Glutamatergic neuron (in vitro differentiated cells): ENCODE data around the gene PRKG1. TPM values are rescaled to one million over a fixed set of nuclear protein-coding genes. Genes with fewer than 3 reads are reported as not detected.

Experiments used
- DNase-seq: peaks from one replicate; pipeline ENCODE4 v3.0.0; 2022
- H3K27ac Mint-ChIP-seq: one replicate; pipeline ENCODE4 v1.8.0; 2020; ENCODE audit warnings: mild to moderate bottlenecking, mixed read lengths, inconsistent platforms; ENCODE audit not compliant: unreplicated experiment
- H3K27me3 Mint-ChIP-seq: one replicate; pipeline ENCODE4 v1.8.0; 2020; ENCODE audit warnings: mild to moderate bottlenecking, moderate library complexity, mixed read lengths, inconsistent platforms; ENCODE audit not compliant: unreplicated experiment
- H3K36me3 Mint-ChIP-seq: one replicate; pipeline ENCODE4 v1.8.0; 2020; ENCODE audit warnings: mild to moderate bottlenecking, mixed read lengths, inconsistent platforms; ENCODE audit not compliant: unreplicated experiment
- H3K4me1 Mint-ChIP-seq: one replicate; pipeline ENCODE4 v1.8.0; 2020; ENCODE audit warnings: mild to moderate bottlenecking, low read depth, mixed read lengths, inconsistent platforms; ENCODE audit not compliant: unreplicated experiment
- H3K4me3 Mint-ChIP-seq: one replicate; pipeline ENCODE4 v1.8.0; 2020; ENCODE audit warnings: mild to moderate bottlenecking, mixed read lengths, inconsistent platforms; ENCODE audit not compliant: unreplicated experiment
- H3K9me3 Mint-ChIP-seq: one replicate; pipeline ENCODE4 v1.8.0; 2020; ENCODE audit warnings: mild to moderate bottlenecking, moderate library complexity, mixed read lengths, inconsistent platforms; ENCODE audit not compliant: unreplicated experiment
- CTCF ChIP-seq: fragments of 200-600 bp; sonication (generic); IDR thresholded peaks from one replicate; pipeline ENCODE4 v1.5.0; 2021; ENCODE audit not compliant: partially characterized antibody, unreplicated experiment
- total RNA-seq: library from RNA; stranded (reverse); fragmentation: NEBNext Ultra II Directional; extraction: Animal tissue kit (Norgen Biotek cat#: 25700); gene quantifications from one replicate; pipeline ENCODE4 v1.2.1, GENCODE V29; 2021; ENCODE audit not compliant: unreplicated experiment

PRKG1 gene
- total RNA-seq, 1 donor from 2014 or later, result 52.7 TPM

GRCh38 chr10:51950996-51951555 is 876.8 kb downstream of the PRKG1 start:
- Mint-ChIP-seq H3K27me3 (no peaks in the 10 kb centered on the region), H3K36me3 (peaks cover 2% of the 10 kb centered on the region)

DNA sequence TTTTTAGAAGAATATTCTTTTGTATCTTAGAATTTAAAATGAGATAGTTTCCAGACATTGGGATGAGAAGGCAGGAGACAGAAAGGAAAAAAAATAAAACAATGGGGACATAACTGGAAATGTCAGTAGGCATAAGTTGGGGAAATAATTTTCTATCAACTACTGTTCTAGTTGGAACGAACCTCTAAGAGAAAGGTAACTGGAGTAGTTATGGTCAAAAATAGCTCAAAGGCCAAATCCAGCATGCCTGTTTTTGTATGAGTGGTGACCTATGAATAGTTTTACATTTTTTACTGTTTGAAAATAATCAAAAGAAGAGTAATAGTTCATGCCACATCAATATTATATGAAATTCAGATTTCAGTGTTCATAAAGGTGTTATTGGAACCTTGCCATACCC is 877.3 kb downstream of the PRKG1 start:
- Mint-ChIP-seq H3K4me1 (peaks cover 6% of the 10 kb centered on the region), H3K4me3 (no peak overlapping the region), H3K9me3 (no peaks in the 10 kb centered on the region), H3K27ac (no peak overlapping the region), H3K36me3 (no peaks in the 10 kb centered on the region), H3K27me3 (no peaks in the 10 kb centered on the region)
- no peak for TF ChIP-seq CTCF
- no peak for DNase-seq

More at GRCh38 chr10:51950996-51951555, 876.8 kb downstream of the PRKG1 start:
- no peak for DNase-seq
- no peak for TF ChIP-seq CTCF
- H3K4me1 Mint-ChIP-seq, result peaks cover 6% of the 10 kb centered on the region
- no peak overlapping the region for H3K4me3 Mint-ChIP-seq
- H3K27ac Mint-ChIP-seq, result no peak overlapping the region
- no peaks in the 10 kb centered on the region for H3K9me3 Mint-ChIP-seq

- Mint-ChIP-seq H3K36me3 (no peaks in the 10 kb centered on the region), H3K9me3 (no peaks in the 10 kb centered on the region), H3K4me1 (peaks cover 6% of the 10 kb centered on the region), H3K4me3 (no peak overlapping the region), H3K27ac (no peak overlapping the region), H3K27me3 (no peaks in the 10 kb centered on the region)
- DNase-seq, result no peak
- no peak for TF ChIP-seq CTCF
These were observed 877.8 kb downstream of the PRKG1 start for GRCh38 chr10:51952056-51952455.

DNA sequence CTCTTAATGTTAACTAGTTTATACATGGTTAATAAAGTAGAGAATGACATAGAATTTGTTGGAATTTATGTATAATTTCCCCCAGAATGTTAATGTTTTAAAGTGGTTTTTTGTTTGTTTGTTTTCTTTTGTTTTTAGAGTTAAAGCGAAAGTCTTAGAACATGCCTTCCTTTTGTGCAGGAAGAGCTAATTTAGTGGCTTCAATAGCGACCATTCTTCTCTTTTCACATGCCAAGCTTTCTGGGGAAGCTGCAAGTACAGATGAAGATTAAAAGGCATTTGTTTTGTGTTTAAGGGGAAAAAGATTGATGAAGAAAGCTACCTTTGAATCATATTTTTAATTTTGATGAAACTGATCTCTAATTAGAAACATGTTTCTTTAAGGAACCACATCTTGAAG is 881.4 kb downstream of the PRKG1 start:
- no peak overlapping the region for H3K27ac Mint-ChIP-seq

More for the DNA sequence above, 881.4 kb downstream of the PRKG1 start:
- no peaks in the 10 kb centered on the region for H3K9me3 Mint-ChIP-seq
- no peaks in the 10 kb centered on the region for H3K27me3 Mint-ChIP-seq
- no peak for TF ChIP-seq CTCF
- H3K4me3 Mint-ChIP-seq, result no peak overlapping the region
- DNase-seq, result no peak
- peaks cover 3% of the 10 kb centered on the region for H3K4me1 Mint-ChIP-seq
- no peaks in the 10 kb centered on the region for H3K36me3 Mint-ChIP-seq
